ENCODE data around the gene TP73. TPM values are rescaled to one million over a fixed set of nuclear protein-coding genes. Genes with fewer than 3 reads are reported as not detected.

TP73 gene
- total and polyA plus RNA-seq, 2 experiments from 2014 or later = not detected

DNA sequence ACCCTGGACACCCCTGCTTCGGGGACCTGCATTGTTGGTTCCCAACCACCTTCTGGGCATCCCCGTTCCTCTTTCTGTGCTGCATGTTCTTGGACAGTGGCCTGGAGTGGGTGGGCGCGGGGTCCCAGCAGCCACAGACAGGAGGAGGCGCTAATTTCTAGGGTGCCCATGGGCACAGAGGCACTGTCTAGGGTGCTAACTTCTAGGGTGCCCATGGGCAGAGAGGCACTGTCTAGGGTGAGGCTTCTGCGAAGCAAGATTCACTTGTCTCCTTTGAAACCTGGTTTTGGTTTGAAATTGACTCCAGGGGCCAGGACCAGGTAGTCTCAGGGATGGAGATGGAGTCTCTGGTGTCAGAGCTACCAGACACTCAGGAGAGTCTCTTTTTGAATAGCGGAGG, 40.2 kb upstream of the TP73 start:
- no peaks in the 10 kb centered on the region for H3K4me1 ChIP-seq (ENCODE audit: insufficient read depth)
- no peaks in the 10 kb centered on the region for H3K9me2 ChIP-seq (ENCODE audit: insufficient read depth)
- no peak overlapping the region for H3K4me2 ChIP-seq (ENCODE audit: unreplicated experiment)
- no peak for TF ChIP-seq EZH2 (IDR thresholded peaks at IDR 0.05; ENCODE audit: insufficient read depth, poor library complexity, severe bottlenecking)
- TF ChIP-seq EZH2phosphoT487 (IDR thresholded peaks at IDR 0.05; ENCODE audit: insufficient read depth, low read depth) = no peak
- no peaks in the 10 kb centered on the region for H3F3A ChIP-seq (ENCODE audit: insufficient read depth)
- peaks cover 18% of the 10 kb centered on the region for H3K27me3 ChIP-seq (replicated peaks; ENCODE audit: insufficient read depth)
- DNase-seq = no peak
- H4K20me1 ChIP-seq (ENCODE audit: insufficient read depth) = no peaks in the 10 kb centered on the region
- 69 to 80% methylated on average over 7 of the region's 7 CpGs for WGBS, 2 experiments (ENCODE audit: low coverage in 1 of 2, low lambda C conversion rate in 2 of 2, missing lambda C conversion rate in 2 of 2)
- no peak overlapping the region for H2AFZ ChIP-seq
- no peaks in the 10 kb centered on the region for H3K79me2 ChIP-seq (ENCODE audit: insufficient read depth)
- in situ Hi-C loops (cut with MboI) = no loop called here
- no peak overlapping the region for H3K27ac ChIP-seq
- H3K36me3 ChIP-seq (ENCODE audit: low read depth) = no peaks in the 10 kb centered on the region
- no peaks in the 10 kb centered on the region for H3K9me3 ChIP-seq (ENCODE audit: low read depth)
- H3K9ac ChIP-seq = no peak overlapping the region
- H3K4me3 ChIP-seq = no peak overlapping the region

DNA sequence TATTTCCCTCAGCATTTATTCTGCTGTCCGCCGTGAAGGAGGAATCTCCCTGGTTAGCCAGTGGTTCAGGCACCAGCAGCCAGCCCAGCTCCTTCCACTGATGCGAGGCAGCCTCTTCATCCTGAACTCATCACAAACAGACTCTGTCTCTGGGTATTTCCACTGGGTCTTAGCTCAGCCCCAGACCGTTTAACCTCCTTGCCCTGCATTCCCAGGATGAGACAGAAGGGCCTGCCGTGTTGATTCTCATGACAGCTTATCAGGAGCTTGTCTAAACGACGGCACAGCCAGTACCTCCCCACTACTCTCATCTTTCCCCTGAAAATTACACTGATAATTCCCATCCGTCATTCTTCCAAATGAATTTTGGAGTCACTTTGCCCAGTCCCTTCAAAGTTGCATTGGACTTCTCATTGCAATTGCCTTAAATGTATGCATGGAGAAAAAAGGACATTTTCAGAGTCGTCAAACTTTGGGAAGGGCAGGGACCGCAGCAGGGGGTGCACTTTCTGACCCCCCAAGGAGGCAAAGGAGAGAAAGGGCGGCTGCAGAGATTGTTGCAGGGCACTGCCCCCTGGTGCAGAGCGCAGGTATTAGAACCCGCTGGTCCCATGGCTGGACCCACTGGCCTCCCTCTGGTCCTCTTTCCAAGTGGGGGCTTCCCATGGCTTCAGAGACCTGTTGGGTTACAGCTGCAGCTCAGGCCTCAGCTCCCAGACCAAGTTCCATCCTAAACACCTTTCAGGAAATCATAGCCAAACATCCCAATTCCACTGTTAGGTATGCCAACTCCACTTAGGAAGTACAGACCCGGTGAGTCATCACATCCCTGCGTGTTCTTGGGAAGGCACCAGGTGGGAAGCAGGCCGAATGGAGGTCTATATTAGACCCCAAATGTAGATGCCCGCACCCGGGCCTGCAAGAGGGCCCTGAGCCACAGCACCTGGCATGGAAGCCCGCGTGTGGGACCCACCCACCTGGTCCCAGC, 37.3 kb upstream of the TP73 start:
- Histone ChIP-seq H3K27ac (no peak overlapping the region), H4K20me1 (ENCODE audit: insufficient read depth) (no peaks in the 10 kb centered on the region), H3K27me3 (replicated peaks; ENCODE audit: insufficient read depth) (peaks cover 12% of the 10 kb centered on the region), H3K79me2 (ENCODE audit: insufficient read depth) (no peaks in the 10 kb centered on the region), H3K9ac (no peak overlapping the region), H2AFZ (no peak overlapping the region), H3K4me3 (no peak overlapping the region), H3K4me2 (ENCODE audit: unreplicated experiment) (no peak overlapping the region), H3K9me2 (ENCODE audit: insufficient read depth) (no peaks in the 10 kb centered on the region), H3K9me3 (ENCODE audit: low read depth) (no peaks in the 10 kb centered on the region), H3F3A (ENCODE audit: insufficient read depth) (no peaks in the 10 kb centered on the region), H3K4me1 (ENCODE audit: insufficient read depth) (no peaks in the 10 kb centered on the region), H3K36me3 (ENCODE audit: low read depth) (no peaks in the 10 kb centered on the region)
- no peak for TF ChIP-seq EZH2 (IDR thresholded peaks at IDR 0.05; ENCODE audit: insufficient read depth, poor library complexity, severe bottlenecking)
- TF ChIP-seq EZH2phosphoT487 (IDR thresholded peaks at IDR 0.05; ENCODE audit: insufficient read depth, low read depth) = no peak
- WGBS, 2 experiments (ENCODE audit: low coverage in 1 of 2, low lambda C conversion rate in 2 of 2, missing lambda C conversion rate in 2 of 2) = 46 to 52% methylated on average over 20 of the region's 20 CpGs
- DNase-seq = peak; percentile 55
- in situ Hi-C loops (cut with MboI) = no loop called here

DNA sequence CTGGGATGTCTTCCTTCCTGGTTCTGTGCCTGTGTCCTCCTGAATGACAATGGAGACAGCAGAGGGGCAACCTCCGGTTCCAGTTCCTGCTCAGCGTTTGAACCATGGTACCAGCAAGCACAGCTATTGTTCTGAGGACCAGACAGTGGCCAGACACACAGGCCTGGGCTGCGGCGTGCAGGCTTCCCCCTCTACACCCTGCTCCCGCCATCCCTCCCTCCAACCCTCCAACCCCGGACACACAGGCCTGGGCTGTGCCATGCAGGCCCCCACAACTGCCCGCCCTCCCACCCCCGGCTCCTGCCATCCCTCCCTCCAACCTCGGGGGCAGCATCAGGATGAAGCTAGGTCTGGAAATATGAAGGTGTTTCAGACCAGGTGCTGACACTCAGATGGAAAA, 35.5 kb upstream of the TP73 start:
- H4K20me1 ChIP-seq (ENCODE audit: insufficient read depth) = no peaks in the 10 kb centered on the region
- DNase-seq = no peak
- H3K4me1 ChIP-seq (ENCODE audit: insufficient read depth) = no peaks in the 10 kb centered on the region
- H3K27me3 ChIP-seq (replicated peaks; ENCODE audit: insufficient read depth) = no peaks in the 10 kb centered on the region; the same call in 1 of the 2 replicates
- in situ Hi-C loops (cut with MboI) = no loop called here
- no peak overlapping the region for H2AFZ ChIP-seq
- no peak overlapping the region for H3K27ac ChIP-seq
- no peaks in the 10 kb centered on the region for H3K79me2 ChIP-seq (ENCODE audit: insufficient read depth)
- WGBS, 2 experiments (ENCODE audit: low coverage in 1 of 2, low lambda C conversion rate in 2 of 2, missing lambda C conversion rate in 2 of 2) = 58 to 72% methylated on average over 6 to 9 of the region's 9 CpGs
- H3K9ac ChIP-seq = no peak overlapping the region
- no peak for TF ChIP-seq EZH2 (IDR thresholded peaks at IDR 0.05; ENCODE audit: insufficient read depth, poor library complexity, severe bottlenecking)
- TF ChIP-seq EZH2phosphoT487 (IDR thresholded peaks at IDR 0.05; ENCODE audit: insufficient read depth, low read depth) = no peak
- no peaks in the 10 kb centered on the region for H3K9me2 ChIP-seq (ENCODE audit: insufficient read depth)
- H3F3A ChIP-seq (ENCODE audit: insufficient read depth) = no peaks in the 10 kb centered on the region
- H3K4me2 ChIP-seq (ENCODE audit: unreplicated experiment) = no peak overlapping the region
- H3K36me3 ChIP-seq (ENCODE audit: low read depth) = no peaks in the 10 kb centered on the region
- no peak overlapping the region for H3K4me3 ChIP-seq
- no peaks in the 10 kb centered on the region for H3K9me3 ChIP-seq (ENCODE audit: low read depth)

DNA sequence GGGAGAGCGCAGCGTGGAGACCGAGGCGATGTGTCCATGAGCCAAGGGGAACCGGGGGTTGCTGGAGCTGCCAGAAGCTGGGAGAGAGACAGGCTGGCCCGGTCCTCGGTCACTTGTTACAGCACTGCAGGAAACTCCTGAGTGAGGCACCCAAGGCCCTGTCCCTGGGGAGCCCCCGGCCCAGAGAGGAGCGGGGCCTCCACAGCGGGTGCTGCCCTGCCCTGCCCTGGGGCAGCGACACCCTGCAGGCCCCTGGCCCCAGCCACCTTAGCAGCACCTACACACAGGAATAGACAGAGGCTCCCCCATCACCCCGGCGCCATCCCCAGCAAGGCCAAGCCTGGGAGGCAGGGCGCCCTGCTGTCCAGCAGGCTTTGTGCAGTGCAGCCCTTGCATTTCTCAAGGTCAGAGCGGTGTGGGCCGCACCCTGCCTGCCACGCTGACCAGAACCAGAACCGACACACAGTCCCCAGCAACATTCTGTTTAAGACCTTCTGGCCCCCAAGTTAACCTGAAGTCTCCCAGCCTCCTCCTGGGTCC, 34.4 kb upstream of the TP73 start:
- TF ChIP-seq EZH2phosphoT487 (IDR thresholded peaks at IDR 0.05; ENCODE audit: insufficient read depth, low read depth) (no peak), EZH2 (IDR thresholded peaks at IDR 0.05; ENCODE audit: insufficient read depth, poor library complexity, severe bottlenecking) (no peak)
- H3K27me3 ChIP-seq (replicated peaks; ENCODE audit: insufficient read depth) = no peaks in the 10 kb centered on the region
- in situ Hi-C loops (cut with MboI) = no loop called here

More for the DNA sequence above, 34.4 kb upstream of the TP73 start:
- no peak overlapping the region for H3K27ac ChIP-seq
- no peaks in the 10 kb centered on the region for H3F3A ChIP-seq (ENCODE audit: insufficient read depth)
- H4K20me1 ChIP-seq (ENCODE audit: insufficient read depth) = no peaks in the 10 kb centered on the region
- H3K4me2 ChIP-seq (ENCODE audit: unreplicated experiment) = no peak overlapping the region
- no peak overlapping the region for H3K9ac ChIP-seq
- H3K36me3 ChIP-seq (ENCODE audit: low read depth) = no peaks in the 10 kb centered on the region
- H3K4me1 ChIP-seq (ENCODE audit: insufficient read depth) = no peaks in the 10 kb centered on the region
- no peak overlapping the region for H2AFZ ChIP-seq
- no peaks in the 10 kb centered on the region for H3K9me2 ChIP-seq (ENCODE audit: insufficient read depth)
- no peaks in the 10 kb centered on the region for H3K9me3 ChIP-seq (ENCODE audit: low read depth)
- WGBS, 2 experiments (ENCODE audit: low coverage in 1 of 2, low lambda C conversion rate in 2 of 2, missing lambda C conversion rate in 2 of 2) = 67 to 71% methylated on average over 13 to 18 of the region's 18 CpGs
- peaks cover 2% of the 10 kb centered on the region for H3K79me2 ChIP-seq (ENCODE audit: insufficient read depth)
- DNase-seq = no peak
- no peak overlapping the region for H3K4me3 ChIP-seq

Measured in GM23248 (cell line).